ENCODE results near the gene ESRRA. TPM values are rescaled to one million over a fixed set of nuclear protein-coding genes. Genes with fewer than 3 reads are reported as not detected.

The ESRRA gene
- total RNA-seq, 6 experiments from 2014 or later: 28.5 to 82.6 (median 47.7) TPM

DNA sequence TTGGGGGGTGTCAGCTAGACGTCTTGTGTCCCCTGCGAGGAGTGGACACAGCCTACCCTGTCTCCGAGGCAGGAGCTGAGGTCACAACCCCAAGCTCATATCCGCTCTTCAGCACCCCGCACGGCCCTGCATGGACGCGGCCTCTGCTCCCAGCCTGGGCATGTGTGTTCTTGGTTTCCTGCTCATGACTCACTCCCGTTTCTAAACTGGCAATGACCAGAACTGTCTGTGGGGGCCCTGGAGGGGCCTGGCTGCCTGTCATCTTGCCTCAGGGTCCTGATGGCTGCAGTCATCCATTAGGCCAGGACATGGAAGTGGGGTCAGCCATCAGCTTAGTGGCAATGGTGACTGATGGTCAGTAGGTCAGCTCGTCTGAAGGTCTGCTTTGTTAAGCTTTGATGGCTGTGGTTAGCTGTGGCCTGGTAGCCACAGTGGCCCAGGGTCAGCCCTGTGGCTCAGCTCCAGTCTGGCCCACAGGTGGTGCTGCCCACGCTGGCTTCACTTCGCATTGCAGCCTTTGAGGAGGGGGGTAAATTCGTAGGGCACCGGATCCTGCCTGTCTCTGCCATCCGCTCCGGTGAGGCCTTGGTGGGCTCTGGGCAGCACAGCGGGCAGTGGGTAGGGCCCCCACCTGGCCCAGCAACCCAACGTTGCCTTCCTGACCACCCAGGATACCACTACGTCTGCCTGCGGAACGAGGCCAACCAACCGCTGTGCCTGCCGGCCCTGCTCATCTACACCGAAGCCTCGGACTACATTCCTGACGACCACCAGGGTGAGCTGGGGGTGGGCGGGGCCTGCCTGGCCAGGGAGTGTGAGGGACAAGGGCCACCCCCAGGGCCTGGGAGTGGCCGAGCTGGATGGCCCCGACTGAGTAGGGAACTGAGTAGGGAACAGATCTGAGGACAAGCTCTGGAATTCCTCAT is 42.0 kb upstream of the ESRRA start:
- Histone ChIP-seq H3K4me1 (peaks cover 0 to 4% (median 3%) of the 10 kb centered on the region in 4 donors), H3K27ac (no peak overlapping the region), H3K4me3 (no peak overlapping the region), H3K27me3 (no peaks in the 10 kb centered on the region), H3K9me3 (no peaks in the 10 kb centered on the region), H3K36me3 (no peaks in the 10 kb centered on the region)
- peak in 2 of 4 donors; percentile 19 to 40 for ATAC-seq
- peak in 1 of 3 donors; percentile 32 for DNase-seq
- TF ChIP-seq, protein P1, sequence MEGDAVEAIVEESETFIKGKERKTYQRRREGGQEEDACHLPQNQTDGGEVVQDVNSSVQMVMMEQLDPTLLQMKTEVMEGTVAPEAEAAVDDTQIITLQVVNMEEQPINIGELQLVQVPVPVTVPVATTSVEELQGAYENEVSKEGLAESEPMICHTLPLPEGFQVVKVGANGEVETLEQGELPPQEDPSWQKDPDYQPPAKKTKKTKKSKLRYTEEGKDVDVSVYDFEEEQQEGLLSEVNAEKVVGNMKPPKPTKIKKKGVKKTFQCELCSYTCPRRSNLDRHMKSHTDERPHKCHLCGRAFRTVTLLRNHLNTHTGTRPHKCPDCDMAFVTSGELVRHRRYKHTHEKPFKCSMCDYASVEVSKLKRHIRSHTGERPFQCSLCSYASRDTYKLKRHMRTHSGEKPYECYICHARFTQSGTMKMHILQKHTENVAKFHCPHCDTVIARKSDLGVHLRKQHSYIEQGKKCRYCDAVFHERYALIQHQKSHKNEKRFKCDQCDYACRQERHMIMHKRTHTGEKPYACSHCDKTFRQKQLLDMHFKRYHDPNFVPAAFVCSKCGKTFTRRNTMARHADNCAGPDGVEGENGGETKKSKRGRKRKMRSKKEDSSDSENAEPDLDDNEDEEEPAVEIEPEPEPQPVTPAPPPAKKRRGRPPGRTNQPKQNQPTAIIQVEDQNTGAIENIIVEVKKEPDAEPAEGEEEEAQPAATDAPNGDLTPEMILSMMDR (IDR thresholded peaks at IDR 0.05): no peak
- no peak for TF ChIP-seq POLR2A (IDR thresholded peaks at IDR 0.05)
- intact Hi-C loops (cut with DNase I): no loop called here
- WGBS (ENCODE audit: insufficient coverage, low coverage, low lambda C conversion rate, missing lambda C conversion rate): 85% methylated on average over 9 of the region's 29 CpGs

DNA sequence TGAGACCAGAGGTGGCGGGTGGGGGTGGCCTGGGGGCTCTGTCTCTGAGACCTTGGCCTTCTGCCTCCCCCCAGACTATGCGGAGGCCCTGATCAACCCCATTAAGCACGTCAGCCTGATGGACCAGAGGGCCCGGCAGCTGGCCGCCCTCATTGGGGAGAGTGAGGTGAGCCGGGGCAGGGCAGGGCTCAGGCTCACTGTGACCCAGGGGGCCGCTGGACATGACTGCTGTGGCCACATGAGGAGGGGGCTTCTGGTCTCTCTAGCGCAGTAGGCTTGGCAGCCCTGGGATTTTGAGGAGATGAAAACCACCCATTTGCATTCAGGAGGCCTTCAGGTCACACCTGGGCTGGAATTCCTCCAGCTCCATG is 41.4 kb upstream of the ESRRA start:
- no peak for ATAC-seq
- Histone ChIP-seq H3K27ac (no peak overlapping the region), H3K4me1 (peaks cover 0 to 9% (median 7%) of the 10 kb centered on the region in 4 donors), H3K9me3 (no peaks in the 10 kb centered on the region), H3K36me3 (no peaks in the 10 kb centered on the region), H3K4me3 (no peak overlapping the region), H3K27me3 (no peaks in the 10 kb centered on the region)
- WGBS (ENCODE audit: insufficient coverage, low coverage, low lambda C conversion rate, missing lambda C conversion rate): no CpG with 5 or more reads among the region's 8 CpGs
- TF ChIP-seq POLR2A (IDR thresholded peaks at IDR 0.05): no peak
- TF ChIP-seq, protein P1 (IDR thresholded peaks at IDR 0.05): no peak
- no peak for DNase-seq
- intact Hi-C loops (cut with DNase I): no loop called here

DNA sequence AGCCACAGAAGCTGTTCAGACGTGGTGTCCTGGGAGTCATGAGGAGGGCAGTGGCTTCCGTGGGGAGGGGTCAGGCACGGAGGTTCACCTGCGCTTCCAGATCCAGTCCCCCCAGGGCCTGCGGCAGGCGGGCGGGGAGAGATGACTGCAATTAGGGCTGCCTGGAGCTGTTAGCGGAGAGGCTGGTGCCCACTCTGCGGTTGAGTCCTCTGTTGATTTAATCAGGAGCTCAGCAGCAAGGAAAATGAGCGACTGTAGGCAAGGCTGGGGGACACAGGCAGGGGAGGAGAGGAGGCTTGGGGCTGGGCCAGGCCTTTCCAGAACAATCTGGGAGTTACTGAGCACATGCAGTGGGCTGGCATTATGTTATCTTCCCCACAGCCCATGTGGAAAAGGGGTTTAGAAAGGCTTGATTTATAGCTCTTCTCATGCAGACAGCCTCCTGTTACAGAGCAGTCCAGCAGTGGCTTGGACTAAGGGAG is 40.9 kb upstream of the ESRRA start:
- Histone ChIP-seq H3K36me3 (no peaks in the 10 kb centered on the region), H3K4me3 (no peak overlapping the region), H3K4me1 (peaks cover 0 to 11% (median 7%) of the 10 kb centered on the region in 4 donors), H3K27me3 (no peaks in the 10 kb centered on the region), H3K9me3 (no peaks in the 10 kb centered on the region), H3K27ac (no peak overlapping the region)
- ATAC-seq (no peak), DNase-seq (no peak)
- intact Hi-C loops (cut with DNase I): no loop called here
- 80% methylated on average over 5 of the region's 10 CpGs for WGBS (ENCODE audit: insufficient coverage, low coverage, low lambda C conversion rate, missing lambda C conversion rate)
- TF ChIP-seq POLR2A (IDR thresholded peaks at IDR 0.05): no peak
- TF ChIP-seq, protein P1 (IDR thresholded peaks at IDR 0.05): no peak

DNA sequence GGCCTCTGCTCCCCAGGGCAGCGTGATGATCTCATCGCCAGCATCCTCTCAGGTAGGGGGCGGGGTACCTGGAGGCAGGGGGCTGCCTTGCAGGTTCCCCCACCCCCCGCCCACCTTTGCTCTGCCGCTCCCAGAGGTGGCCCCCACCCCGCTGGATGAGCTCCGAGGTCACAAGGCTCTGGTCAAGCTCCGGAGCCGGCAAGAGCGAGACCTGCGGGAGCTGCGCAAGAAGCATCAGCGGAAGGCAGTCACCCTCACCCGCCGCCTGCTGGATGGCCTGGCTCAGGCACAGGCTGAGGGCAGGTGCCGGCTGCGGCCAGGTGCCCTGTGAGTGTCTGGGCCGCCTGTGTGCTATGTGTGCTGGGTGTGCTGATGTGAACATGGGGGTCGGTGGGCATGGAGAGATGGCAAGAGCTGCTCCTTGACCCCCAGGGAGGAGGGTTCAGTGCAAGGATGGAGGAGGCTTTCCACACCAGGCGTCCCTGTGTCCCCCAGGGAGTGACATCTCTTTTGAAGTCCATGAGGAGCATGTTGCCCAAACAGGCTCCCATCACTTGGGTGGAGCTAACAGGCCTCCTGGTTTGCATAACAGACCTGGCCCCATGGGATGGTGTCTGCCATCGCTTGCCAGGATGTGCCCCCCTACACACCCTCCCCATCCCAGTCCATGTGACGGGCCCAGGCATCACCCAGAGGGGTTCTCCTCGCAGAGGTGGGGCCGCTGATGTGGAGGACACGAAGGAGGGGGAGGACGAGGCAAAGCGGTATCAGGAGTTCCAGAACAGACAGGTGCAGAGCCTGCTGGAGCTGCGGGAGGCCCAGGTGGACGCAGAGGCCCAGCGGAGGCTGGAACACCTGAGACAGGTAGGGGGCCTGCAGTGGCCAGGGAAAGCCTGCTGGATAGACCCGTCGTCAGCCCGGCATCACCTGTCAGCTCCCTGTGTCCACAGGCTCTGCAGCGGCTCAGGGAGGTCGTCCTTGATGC is 39.9 kb upstream of the ESRRA start:
- intact Hi-C loops (cut with DNase I): no loop called here
- Histone ChIP-seq H3K27me3 (no peaks in the 10 kb centered on the region), H3K27ac (no peak overlapping the region), H3K4me1 (peaks cover 0 to 11% (median 7%) of the 10 kb centered on the region in 4 donors), H3K9me3 (no peaks in the 10 kb centered on the region), H3K36me3 (no peaks in the 10 kb centered on the region), H3K4me3 (no peak overlapping the region)
- DNase-seq (no peak), ATAC-seq (no peak)
- 79% methylated on average over 9 of the region's 35 CpGs for WGBS (ENCODE audit: insufficient coverage, low coverage, low lambda C conversion rate, missing lambda C conversion rate)
- TF ChIP-seq, protein P1 (IDR thresholded peaks at IDR 0.05): no peak
- no peak for TF ChIP-seq POLR2A (IDR thresholded peaks at IDR 0.05)
